ENCODE results near the gene TAF5L.
A peak's percentile ranks its signal among the peaks of the same experiment; 100 is the strongest.
"Not testable (repeated sequence)": the region's sequence is repeated elsewhere in the genome, so short reads cannot be mapped to it uniquely, and the experiment has no call there.

Gene TAF5L

DNA sequence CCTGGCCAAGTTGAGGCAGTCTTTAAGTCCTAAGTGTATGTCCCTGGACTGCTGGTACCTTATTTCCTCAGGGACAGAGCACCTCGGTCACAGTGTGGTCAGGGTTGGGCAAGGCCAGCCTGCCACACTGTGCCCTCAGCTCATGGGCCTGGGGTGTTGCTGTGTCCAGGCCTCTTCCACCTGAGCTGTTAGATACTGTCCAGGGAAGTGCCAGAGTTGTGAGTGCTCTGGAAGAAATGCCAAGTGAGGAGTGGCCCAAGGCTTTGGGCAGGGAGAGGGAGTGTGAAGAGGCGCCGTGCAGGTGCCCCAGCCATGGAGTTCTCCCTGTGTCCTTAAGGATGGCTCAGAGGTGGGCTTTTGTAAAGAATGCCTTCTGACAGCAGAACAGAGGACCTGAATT, 15.4 kb upstream of the TAF5L start:
- no peak for DNase-seq

DNA sequence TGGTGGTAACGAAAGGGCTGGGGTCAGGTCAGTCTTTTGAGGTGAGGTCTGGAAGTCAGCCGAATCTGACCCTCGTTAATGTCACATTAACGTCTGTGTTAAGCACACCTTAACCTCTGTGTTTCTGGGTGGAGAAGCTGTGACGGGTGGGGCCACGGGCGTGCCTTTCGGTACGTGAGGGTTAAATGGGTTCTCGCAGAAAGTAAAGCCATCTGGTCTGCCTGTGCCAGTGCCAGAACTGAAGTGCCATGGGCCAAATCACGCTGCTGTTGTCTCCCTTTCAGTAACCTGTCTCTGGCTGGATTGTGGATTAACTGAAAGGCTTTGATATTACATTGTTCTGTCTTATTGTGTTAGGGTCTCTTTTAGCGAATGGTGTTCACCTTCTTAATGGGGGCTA, 14.5 kb upstream of the TAF5L start:
- DNase-seq = no peak

DNA sequence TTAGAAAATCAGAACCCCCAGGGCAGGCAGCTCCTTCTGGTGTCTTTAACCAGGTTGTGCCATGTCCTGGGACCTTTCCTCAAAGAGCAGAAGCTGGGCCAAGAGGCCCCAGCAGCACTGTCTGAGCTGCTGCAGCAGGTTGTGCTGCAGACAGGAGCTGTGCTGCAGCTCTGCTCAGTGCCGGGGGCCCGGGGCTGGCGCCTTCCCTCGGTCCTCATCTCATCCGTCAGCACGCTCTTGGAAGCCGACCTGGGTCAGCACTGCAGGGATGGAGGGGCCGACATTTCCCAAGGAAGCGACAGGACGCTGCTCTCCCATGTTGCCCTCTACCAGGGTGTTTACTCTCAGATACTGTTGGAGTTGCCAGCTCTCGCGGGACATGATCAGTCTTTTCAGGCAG, 11.8 kb upstream of the TAF5L start:
- no peak for DNase-seq

DNA sequence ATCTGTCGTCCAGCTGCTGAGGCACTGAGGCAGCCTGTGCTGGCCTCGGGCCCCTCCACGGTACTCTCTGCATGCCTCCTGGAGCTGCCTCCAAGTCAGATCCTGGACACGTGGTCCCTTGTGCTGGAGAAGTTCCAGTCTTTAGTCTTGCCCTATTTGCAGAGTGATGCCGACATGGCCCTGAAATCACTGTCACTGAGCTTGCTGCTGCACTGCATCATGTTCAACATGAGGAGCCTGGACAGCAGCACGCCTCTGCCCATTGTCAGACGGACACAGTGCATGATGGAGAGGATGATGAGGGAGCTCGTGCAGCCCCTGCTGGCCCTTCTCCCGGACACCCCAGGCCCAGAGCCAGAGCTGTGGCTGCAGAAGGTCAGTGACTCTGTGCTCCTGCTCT, 10.1 kb upstream of the TAF5L start:
- no peak for DNase-seq

DNA sequence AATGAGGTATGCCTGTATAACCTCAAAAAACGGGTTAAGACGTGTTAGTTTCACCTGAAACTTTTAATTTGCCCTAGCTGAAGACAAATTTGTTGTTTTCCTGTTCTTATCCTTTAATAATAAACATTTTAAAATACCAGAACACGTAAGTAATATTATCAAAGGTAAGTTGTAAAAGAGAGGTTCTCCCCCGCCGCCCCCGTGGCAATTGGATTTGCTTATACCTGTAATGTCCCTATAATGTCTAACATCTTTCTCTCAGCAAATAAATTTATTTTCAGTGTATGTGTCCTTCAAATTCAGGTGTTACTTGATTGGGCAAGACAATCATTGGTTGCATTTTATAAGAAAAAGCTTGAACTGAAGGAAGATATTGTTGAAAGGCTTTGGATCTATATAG, 6.0 kb upstream of the TAF5L start:
- DNase-seq = no peak

DNA sequence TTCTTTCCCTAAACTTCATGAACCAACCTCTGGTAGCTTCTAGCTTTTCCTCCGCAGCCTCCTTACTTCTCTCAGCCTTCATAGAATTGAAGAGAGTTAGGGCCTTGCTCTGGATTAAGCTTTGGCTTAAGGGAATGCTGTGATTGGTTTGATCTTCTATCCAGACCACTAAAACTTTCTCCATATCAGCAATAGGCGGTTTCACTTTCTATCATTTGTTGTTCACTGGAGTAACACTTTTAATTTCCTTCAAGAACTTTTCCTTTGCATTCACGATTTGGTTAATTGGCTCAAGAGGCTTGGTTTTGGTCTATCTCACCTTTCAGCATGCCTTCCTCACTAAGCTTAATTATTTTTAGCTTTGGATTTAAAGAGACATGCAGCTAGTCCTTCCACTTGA, 5.2 kb upstream of the TAF5L start:
- peak; percentile 37 for DNase-seq

DNA sequence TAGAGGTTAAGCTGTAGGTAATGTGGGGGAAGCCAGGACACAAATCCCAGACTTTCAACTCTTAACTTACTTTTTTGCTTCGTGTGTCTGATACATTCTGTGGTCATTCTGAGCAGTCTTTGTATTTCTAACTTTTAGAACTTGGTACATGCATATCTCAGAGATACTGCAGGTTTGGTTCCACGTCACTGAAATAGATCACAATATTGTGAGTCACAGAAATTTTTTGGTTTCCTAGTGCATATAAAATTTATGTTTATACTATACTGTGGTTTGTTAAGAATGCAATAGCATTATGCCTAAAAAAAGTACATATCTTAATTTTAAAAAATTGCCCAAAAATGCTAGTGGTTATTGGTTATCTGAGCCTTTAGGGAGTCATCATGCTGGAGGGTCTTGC, 3.3 kb upstream of the TAF5L start:
- no peak for DNase-seq

DNA sequence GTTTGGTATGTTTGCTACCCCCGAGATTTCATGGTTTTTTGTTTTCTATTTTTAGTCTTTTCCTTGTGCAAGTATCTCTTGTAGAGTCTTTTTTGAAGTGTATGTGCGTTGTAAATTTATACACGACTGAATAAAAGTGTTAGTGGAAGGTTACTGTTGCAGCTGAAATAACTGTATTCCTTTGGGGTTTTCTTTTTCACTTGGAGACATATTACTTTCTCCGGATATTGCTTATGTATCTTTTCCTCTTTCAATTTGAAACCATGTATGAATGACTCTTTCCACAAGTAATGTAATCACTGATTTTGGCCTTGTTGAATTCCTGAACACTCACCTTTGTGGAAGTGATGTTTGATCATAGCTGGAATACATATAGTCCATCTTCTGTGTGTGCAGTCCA, 1.1 kb upstream of the TAF5L start:
- peak; percentile 24 for DNase-seq

DNA sequence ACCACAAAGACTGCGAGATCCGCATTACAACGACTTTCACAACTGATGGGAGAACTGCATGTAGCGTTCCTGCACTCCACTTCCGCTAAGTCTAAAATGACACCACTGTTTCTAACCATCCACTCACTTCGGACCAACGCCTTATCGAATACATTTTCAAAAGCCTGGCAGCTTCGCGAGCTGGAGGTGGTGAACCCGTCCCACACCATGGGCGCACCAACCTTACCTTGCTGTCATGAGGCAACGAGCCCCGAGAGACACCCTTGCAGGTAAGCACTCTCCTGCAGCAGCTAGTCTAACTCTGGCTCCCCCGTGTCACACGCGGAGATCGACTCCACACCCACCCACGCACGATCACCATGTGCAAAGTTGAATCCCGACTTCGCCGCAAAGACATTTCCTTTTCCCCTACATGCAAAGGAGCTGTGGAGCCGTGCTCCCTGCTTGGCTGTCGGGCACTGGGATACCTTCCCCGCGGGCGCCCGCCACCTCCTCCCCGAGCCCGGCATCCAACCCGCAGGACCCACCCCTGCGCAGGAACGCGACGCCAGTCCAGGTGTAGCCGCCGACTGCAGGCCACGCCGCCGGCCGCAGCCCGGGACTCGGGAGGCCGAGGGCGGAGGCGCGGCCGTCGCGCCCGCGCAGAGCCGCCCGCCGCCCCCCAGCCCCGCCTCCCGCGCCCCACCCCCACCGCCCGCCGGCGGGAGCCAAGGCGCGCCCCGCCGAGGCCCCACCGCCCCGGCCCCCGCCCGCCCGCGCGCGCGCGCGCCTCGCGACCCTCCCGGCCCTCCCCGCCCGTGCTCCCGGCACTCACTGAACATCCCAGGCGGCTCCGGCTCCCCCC, 629 bp downstream of the TAF5L start:
- DNase-seq = peak; percentile 55

DNA sequence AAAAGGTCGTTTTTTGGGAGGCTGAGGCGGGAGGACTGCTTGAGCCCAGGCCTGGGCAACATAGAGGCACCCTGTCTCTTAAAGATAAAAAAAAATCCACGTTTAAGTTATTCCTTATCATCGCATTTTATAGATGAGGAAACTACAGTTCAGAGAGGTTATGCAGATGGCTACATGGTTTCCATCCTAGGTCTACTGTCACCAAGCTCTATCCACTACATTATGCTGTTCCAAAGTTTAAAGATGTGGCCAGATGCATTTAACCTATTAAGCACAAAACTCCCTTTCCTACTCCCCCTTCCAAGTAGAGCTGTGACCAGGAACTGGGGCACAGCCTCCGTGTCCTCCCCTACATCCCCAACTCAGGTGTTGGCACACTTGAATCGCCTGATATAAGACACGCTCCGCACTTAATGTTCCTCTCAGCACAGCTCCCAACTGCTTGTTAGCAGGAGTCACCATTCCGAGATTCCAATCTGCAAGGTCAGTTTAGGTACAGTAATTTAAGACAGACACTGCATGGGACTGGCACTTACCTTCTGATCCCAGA, 1.3 kb downstream of the TAF5L start:
- DNase-seq = no peak

DNA sequence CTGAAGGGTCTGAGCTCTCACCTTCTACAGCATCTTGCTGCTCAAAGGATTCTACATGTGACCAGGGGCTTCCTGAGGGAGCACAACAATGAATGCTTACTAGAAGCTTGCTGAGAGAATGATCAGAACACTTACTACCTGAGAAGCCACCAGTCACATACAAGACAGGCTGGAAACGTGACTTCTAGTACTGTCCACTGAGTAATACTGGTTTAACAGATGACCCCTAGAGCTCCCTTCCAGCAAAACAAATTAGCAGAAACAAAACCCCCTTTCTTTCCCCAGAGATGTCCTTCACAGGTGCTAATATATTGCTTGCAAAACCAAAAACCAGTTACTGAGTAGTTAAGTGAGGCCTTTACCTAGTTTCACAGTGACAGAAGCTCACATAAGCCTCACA, 2.1 kb downstream of the TAF5L start:
- no peak for DNase-seq

DNA sequence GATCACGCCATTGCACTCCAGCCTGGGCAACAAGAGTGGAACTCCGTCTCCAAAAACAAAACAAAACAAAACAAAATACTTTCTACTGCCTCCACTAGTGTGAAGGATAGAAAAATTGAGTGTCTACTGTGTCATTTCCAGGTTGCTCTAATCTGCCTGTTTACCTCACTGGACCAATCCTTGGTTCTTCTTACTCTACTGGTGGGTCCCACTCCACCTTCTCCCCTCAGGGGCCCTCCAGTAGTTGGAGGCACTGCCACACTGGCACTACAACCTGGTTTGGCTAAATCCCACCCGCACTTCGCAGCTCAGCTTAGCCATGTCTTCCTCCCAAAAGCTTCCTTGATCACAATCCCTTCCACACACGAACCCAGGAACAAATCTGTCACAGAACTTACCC, 2.7 kb downstream of the TAF5L start:
- no peak for DNase-seq

DNA sequence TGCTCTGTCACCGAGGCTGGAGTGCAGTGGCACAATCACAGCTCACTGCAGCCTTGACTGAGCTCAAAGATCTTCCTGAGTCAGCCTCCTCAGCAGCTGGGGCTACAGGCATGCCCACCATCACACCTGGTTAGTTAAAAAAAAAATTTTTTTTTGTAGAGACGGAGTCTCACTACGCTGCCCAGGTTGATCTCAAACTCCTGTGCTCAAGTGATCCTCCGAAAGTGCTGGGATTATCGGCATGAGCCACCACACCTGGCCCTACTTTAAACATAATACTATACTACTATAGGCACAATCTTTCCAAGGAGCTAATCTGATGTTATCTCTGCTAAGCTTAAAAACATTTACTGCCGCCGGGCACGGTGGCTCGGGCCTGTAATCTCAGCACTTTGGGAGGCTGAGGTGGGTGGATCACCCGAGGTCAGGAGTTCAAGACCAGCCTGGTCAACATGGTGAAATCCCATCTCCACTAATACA, 3.2 kb downstream of the TAF5L start:
- DNase-seq = not testable (repeated sequence)

DNA sequence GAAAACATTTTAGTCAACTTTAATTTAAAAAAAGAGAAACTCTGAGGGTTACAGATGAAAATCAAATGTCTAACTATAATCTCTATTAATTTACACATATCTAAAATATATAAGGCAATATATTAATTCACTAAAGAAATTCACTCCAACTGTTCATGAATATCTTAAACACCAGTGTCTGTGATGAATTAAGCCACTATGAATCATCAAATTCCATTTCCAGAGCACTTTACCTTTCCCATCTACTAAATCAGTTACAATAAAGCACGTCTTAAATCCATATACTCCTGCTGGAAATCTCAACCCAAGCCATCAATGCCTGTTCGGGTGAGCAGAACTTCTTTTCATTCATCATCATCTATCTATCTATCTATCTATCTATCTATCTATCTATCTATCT, 4.3 kb downstream of the TAF5L start:
- DNase-seq = no peak

DNA sequence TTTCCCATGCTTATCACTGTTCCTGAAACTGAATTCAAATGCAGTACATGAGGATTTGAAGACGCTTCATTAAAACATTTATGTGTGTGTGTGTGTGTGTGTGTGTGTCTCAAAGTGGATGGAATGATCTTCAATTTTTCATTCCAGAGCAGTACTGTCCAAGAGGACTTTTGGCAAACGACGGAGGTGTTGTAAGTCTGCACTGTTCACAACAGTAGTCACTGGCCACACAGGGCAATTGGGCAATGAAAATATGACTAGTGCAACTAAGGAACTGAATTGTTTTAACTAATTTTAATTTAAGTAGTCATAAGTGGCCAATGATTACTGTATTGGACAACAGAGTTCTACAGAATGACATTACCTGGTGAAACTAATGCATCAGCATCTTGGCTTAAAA, 5.0 kb downstream of the TAF5L start:
- no peak for DNase-seq

DNA sequence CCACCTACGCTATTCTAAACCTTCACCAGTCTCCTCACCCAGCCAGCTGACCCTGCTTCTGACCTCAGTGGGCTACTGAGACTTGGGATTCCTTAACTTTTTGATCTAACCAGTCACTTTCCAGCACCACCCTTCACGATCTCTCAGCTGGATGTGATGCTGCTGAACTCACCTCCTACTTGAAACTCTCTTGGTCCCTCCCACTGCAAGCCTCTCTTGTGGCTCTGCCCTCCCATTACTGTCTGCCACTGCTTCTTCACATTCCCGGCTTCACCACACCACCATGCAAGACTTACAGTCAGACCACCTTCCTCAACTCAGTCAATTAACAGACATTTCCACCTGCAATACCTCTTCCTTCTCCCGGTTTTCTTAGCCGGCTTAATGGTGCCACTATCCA, 6.3 kb downstream of the TAF5L start:
- no peak for DNase-seq

DNA sequence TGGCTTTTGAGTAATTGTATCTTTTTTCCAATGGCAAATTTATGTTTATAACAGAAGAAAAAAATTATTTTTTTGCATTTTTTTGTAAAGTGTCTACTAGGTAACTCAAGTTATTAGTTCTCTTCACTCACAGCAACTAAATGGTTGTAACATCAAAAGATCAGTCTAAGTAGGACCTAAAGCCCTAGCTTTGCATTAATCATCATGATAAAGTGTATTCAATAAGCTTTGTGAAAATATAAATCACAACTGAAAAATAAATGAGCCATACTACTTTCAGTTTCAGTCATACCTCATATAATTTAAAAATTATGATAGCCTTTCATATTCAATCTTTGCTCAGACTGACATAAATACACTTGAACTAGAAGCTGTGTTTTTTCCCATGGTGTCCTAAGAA, 6.9 kb downstream of the TAF5L start:
- DNase-seq = peak; percentile 20

DNA sequence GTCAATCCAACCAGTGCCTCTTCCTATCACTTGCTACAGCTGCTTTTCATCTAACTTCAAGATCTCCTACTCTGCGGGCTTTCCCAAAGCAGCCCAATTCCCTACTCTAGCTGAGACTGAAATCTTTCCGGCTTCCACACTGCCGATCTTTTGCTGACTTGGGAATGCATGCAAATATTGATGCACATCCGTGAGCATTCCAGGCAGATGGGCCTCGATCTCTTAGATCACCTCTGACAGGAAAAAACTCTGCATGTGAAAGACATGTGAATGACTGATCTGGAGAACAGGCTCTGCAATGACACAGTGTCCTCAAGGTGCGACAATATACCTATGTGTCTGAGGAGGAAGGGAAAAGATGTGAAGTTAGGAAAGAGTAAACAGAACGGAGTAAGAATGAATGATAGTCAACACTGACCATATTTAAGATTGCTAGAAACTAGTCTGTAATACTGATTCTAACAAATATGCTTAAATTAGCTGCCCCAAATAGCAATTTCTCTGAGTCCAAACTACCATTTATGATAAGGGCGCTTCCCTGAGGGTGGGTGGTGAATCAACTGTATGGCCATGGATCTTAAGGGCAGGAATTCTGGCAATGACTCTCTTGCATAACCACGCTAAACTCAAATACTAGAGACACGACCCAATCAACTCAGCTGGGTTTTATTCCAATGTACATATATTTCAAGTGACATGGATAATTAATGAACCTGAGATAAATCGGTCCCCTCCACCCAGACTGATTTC, 8.4 kb downstream of the TAF5L start:
- no peak for DNase-seq

DNA sequence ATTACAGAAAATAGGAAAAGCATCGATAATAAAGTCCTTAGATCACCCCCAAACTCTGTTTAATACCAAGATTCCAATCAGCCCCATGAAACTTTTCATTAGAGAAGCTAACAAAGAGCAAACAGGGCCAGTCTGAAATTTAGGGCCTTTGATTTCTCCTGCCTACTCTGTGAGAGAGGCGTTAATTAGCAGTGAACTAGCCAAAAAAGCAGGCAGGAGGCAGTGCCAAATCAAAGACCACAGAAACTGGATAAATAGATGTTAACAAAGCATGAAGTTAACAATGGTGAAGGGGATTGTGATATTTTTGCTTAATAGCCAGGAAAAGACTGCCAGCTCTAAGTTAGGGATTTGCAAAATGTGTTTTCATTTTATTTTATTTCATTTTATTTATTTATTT, 11.2 kb downstream of the TAF5L start:
- DNase-seq = no peak

DNA sequence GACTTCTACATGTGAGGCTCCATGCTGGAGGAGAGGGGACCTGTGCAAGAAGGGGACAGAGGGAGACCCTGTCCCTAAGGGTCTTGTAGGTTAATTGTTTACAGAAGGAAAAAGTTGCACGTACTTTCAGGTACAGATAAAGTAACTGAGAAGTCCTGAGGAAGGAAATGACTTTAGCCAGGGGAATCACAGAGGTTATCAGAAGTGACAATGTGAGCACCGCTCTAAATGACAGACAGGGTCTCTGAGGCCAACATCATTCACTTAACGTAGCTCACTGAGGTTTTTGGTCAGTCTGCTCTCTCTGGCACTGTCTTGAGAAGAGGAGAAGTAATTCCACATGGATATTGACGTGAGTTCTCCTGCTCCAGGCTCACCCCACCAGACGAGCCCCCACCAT, 12.0 kb downstream of the TAF5L start:
- no peak for DNase-seq

DNA sequence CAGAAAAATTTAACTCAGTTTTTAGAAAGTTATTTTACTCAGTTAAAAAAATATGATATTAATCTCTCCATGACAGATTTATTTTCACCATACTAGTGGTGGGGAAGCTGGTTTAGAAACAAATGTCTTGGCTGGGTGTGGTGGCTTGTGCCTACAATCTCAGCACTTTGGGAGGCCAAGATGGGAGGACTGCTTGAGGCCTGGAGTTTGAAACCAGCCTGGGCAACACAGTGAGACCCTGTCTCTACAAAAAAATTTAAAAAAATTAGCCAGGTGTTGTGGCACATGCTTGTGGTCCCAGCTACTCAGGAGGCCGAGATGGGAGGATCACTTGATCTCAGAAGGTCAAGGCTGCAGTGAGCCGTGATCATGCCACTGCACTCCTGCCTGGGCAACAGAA, 17.3 kb downstream of the TAF5L start:
- DNase-seq = no peak

DNA sequence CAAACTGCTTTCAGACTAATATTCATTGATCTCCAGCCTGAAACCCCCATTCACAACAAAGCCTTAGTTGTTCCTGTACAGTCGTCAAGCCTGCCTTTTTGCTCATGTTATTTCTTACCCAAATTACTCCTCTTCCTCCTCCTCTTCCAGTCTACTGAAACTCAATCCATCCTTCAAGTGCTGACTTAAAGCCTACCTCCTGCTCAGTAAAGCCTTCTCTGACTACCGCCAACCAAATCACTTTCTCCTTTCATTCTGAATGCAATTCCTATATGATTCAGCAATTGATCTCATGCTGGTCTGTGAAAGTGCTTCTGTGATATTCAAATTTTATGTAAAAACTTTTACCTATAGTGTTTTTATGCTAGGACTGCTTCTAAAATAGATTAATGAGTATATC, 18.6 kb downstream of the TAF5L start:
- DNase-seq = peak; percentile 46

DNA sequence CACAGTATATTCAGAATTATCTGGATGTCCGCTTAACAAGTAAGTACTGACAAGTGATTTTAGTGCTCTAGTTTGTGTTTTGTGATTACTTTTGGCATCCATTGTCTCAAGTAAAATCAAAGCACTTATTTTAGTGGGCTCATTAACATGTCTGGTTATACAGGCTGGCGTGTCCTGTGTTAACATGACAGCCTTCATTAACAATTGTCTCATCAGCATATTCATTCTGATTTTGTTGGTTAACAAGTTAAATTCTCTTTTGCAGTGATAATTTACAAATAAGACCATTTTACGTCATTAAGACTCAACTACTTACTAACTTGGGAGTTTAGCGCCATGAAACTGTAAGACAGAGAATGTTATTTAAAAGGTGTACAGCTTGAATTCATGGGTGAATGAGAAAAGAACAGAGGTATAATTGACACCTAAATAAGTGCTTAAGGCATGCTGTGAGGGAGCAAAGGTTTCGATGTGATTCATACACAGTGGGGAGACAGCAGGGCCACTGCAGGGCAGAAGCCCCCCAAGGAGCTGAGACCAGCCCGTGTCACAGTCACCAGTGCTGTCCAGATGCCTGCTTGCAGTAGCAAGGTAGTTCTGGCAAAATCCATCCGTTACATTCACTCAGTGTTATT, 22.4 kb downstream of the TAF5L start:
- DNase-seq = no peak

DNA sequence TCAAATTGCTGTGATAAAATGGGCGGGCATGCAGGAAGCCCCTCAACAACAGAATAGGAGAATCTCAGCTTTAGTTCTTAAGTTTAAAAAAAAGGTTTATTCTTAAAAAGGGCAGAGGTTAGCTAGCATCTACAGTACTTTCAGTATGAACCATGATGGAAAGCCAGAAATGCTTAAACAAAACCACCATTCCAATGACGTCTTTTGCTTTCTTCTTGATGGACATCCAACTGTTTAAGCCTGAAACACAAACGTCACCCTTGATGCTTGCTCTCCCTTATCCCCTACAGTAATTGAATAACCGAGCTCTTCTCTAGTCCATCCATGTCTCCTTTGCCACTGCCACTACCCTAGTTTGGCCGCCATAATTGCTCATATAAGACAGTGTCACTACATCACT, 25.7 kb downstream of the TAF5L start:
- DNase-seq = peak; percentile 25

Measured in activated CD4-positive, alpha-beta T cell treated with anti-CD3 and anti-CD28 coated beads, Interleukin-10, Interleukin-2, amounts not matched to agents 100 ng/mL and 50 ng/mL, durations not matched to agents 16 hours and 8 hours (primary cell).